ENCODE data around the gene XIRP2. TPM values are rescaled to one million over a fixed set of nuclear protein-coding genes. Genes with fewer than 3 reads are reported as not detected.
"Not testable (repeated sequence)": the region's sequence is repeated elsewhere in the genome, so short reads cannot be mapped to it uniquely, and the experiment has no call there.

Gene XIRP2
- total RNA-seq, 1 donor from 2014 or later, result 0.28 TPM

DNA sequence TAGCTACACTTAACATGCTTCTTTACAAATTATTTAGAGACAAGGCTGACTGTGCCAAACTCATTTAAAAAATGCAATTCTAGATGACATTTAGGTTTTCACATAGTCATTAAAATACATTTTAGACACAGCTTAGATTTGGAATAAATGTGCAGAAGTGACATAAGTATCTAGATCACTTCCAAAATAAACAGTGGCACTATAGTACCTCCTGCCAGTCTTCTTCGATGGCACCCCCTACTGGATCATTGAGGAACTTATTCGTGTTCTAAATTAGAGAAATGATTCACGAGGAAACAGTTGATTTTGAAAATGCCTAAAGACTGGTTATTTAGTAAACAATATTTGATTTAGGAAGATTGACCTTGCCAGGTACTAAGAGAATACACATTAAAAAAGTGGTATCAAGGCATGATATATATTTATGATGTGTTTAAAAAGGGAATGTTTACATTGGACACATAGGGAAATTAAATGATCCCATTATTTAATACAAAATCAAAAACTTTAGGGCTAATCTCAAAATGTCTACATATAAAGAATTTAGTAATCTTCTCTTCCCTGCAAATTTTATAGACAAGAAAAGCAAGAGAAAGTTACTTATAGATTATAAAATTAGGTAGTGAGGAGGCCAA lies 323.9 kb downstream of the XIRP2 start:
- no peak for ATAC-seq

DNA sequence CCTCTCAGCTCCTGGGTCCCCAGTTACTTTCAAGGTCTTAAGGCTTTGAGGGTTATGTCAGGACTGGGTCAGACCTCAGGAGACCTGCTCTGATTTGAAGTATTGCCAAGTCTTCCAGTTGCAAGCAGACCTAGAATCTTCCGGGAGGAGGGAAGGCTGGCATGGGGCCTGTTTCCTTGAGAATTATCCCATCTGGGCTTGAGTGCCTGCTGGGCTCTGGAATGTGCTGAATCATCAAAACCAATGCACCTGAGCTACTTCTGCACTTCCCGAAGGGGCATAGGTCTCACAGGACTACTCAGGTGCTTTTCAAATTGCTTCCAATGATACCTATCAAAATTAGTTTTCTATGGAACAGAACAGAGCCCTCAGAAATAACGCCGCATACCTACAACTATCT lies 327.3 kb downstream of the XIRP2 start:
- ATAC-seq, result no peak

DNA sequence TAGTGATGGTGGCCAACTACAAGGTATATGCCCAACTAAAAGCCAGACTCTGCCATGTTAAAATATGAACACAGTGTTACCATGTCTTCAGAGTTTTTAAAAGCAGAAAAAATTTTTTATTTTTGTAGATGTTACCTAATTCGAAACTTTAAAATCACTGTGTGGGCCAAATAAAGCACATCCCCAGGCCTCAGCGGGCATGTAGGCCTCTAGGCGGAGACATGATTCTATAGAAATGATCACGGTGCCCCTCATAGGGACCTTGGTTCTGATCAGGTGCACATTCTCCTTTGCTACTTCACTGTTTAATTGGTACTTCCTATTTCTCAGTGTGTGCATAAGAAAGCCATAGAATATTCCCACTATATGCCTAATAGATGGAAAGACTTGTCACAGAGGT lies 349.2 kb downstream of the XIRP2 start:
- no peak for ATAC-seq

DNA sequence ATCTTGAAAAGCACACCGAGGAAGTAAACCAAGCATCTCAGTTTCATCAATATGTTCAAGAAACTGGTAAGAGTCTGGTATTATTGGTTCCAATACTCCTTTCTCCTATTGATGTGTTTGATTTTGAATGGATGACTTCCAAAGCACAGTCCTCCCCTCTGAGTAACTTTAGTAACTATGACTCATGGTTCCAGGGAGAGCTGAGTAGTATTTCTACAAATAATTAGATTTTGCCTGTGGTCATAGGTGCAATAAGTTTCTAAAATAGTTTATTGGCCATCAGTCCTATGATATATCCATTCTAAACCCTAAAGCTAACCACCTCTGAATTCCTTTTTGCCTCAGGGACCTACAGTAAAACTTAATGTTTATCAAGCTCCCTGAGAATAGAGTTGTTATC lies 352.4 kb downstream of the XIRP2 start:
- ATAC-seq, result no peak

DNA sequence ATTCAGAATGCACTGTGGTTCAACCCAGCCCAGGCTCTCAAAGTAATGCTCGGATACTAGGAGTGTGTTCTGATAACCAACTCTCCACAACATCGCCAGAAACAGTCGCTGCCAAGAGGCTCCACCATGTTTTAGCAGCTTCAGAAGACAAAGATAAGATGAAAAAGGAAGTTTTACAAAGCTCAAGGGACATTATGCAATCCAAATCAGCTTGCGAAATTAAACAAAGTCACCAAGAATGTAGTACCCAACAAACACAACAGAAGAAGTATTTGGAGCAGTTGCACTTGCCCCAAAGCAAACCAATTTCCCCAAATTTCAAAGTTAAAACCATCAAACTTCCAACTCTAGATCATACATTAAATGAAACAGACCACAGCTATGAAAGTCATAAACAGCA lies 360.9 kb downstream of the XIRP2 start:
- no peak for ATAC-seq

DNA sequence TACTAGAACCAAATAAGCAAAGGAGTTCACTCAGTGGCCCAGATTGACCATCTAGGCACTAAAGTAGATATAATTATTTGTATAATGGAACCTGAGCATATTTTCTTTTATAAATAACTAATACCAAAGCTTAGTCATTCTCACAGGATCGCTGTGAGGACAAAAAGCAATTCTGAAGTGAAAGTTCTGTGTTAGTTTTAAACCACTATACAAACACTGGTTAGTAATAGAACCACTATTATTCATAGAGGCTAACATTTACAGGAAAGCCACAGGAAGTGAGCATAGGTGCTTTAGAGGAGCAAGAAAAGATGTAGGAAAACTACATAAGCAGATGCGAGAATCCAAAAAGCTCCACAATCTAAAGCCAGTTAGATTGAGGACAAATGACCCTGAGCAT lies 364.7 kb downstream of the XIRP2 start:
- ATAC-seq, result no peak

DNA sequence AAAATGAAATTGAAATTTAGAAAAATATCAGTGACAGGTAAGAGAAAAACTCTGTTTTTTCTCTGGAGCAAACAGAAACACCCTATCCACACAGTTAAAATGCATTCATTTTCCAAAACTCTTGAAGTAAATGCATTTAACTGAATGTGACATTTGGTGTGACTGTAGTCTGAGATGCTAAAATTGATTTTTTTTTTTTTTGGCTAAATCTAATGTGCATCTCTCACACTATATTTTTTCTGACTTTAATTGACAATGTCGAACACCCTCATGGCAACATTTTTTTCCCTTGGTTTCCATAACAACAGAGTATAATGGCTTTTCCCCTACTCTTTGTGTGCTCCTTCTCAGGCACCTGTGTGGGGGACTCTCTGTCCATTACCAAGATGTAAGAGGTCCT lies 366.4 kb downstream of the XIRP2 start:
- no peak for ATAC-seq

DNA sequence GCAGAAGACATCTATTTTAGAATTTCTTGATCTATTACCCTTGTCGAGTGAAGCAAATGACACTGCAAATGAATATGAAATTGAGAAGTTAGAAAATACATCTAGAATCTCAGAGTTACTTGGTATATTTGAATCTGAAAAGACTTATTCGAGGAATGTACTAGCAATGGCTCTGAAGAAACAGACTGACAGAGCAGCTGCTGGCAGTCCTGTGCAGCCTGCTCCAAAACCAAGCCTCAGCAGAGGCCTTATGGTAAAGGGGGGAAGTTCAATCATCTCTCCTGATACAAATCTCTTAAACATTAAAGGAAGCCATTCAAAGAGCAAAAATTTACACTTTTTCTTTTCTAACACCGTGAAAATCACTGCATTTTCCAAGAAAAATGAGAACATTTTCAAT lies 370.4 kb downstream of the XIRP2 start:
- ATAC-seq, result no peak

DNA sequence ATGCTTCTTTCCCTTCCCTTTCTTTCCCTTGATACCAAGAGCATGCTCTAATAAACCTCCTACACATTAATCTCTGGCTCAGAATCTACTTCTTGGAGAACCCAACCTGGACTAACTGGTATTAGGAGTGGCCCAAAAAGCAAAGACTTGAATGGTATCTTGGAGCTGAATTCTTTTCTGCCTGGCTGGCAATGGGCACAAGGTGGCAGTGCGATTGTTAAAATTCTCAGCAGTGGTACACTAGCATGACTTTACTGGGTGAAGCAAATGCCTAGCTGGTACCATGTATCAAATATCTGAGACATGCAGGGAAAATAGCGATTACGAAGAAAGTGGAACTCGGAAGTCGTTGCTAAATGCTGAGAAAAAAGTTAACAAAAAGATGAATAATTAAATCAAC lies 376.1 kb downstream of the XIRP2 start:
- no peak for ATAC-seq

DNA sequence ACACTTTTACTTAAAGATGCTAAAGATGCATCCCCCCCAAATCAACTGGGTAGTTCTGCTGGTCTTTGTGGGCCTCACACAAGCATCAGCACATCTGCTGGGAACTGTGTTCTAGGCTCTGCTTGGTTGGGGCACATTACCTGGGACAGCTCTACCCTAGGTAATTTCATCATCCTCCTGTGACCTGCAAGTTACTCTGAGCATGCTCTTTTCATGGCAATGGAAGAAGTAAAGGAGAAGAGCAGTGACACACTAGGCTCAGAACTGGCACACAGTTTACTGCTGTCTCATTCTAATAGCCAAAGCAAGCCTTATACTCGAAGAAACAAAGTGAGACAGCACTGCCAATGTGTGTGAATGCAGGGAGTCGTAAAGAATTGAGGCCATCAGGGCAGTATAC lies 376.7 kb downstream of the XIRP2 start:
- ATAC-seq, result no peak

DNA sequence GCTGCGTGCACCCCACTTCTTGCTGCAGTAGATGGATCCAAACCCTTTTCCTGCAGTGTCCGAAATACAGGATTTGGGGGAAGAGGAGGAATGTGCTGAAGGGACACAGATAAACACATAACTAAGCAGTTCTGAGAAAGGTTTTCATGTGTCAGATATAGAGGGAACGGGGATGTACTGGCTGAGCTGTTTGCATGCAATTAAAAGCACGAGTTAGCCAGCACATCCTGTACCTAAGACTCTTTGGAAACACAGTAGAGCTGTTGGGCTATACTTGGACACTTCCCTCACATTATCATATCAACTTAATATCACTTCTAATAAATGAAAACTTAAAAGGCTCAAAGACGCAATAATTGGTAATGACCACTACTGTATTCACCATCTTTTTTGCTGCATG lies 377.4 kb downstream of the XIRP2 start:
- no peak for ATAC-seq

DNA sequence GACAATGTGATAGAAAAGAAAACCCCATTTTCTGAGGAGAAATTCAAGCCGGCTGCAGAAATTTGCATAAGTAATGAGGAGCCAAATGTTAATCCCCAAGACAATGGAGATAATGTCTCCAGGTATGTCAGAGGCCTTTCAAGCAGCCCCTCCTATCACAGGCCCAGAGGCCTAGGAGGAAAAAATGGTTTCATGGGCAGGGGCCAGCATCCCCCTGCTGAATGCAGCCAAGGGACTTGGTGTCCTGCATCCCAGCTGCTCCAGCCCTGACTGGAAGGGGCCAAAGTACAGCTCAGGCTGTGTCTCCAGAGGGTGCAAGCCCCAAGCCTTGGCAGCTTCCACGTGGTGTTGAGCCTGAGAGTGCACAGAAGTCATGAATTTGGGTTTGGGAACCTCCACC lies 380.0 kb downstream of the XIRP2 start:
- ATAC-seq, result not testable (repeated sequence)

DNA sequence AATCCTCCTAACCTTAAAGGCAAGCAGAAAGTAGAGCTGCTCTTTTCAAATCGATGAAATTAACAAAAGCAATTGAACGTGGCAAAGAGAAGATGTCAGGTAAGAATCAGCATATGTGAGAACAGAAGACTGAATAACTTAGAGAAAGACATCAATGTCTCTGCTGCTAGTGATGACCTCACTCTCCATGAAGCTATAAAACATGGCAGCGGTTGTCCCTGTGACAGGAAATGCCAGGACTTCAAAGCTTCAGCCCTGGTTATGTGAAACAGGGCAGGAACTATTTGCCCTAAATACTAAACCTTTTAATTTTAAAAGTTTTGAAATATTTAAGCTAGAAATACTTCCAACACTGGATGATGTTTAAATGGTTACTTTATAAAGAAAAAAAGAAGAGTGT lies 383.7 kb downstream of the XIRP2 start:
- no peak for ATAC-seq

DNA sequence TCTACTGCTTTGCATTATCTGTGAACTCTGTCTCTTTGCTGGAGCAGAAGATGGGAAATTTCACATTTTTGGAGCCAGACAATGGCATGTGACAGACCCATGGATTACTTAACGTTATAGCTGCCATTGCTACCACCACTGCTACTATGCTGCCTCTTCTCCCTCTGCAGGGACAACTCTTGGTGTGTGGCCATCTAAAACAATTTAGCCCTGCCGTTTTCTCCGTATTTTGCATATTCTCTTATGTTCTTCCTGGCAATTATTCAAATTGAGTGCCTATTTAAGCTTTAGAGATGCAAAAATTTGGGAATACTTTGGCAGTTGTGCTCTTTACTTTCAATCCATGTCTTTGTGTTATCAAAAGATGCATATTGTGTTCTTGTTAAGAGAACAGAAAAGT lies 386.8 kb downstream of the XIRP2 start:
- no peak for ATAC-seq

DNA sequence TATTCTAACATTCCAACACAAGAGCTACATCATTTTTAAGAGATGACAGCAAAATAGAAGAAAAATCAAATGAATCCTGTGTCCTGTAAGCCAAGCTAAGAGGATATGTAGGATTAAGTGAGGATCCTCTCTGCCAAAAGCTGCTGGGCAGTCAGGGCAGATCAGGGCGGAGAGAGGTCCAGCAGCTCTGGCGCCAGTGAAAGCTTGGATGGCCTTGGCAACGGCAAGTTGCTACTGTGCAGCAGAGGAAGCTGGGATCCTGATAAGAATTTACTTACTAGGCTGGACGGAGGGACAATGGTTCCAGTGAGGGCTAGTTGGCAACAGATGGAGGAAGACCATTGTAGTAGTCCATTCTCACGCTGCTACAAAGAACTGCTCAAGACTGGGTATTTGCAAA lies 391.5 kb downstream of the XIRP2 start:
- no peak for ATAC-seq

DNA sequence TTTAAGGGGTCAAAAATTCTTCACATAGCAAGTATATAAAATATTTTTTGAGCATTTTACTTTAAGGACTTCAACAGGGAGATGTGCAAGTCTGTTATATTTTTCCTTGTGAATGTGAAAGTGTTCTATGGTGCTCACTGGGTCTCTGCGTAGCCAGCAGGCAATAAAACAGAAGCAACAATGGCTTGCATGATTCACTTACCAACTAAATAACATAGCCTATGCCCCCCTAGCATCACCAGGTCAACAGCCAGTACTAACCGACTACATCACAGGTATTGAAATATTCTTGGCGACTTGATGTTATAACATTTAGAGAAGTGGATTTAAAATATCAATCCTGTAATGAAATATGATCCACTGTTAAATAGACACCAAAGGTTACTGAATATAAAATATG lies 398.9 kb downstream of the XIRP2 start:
- ATAC-seq, result no peak

DNA sequence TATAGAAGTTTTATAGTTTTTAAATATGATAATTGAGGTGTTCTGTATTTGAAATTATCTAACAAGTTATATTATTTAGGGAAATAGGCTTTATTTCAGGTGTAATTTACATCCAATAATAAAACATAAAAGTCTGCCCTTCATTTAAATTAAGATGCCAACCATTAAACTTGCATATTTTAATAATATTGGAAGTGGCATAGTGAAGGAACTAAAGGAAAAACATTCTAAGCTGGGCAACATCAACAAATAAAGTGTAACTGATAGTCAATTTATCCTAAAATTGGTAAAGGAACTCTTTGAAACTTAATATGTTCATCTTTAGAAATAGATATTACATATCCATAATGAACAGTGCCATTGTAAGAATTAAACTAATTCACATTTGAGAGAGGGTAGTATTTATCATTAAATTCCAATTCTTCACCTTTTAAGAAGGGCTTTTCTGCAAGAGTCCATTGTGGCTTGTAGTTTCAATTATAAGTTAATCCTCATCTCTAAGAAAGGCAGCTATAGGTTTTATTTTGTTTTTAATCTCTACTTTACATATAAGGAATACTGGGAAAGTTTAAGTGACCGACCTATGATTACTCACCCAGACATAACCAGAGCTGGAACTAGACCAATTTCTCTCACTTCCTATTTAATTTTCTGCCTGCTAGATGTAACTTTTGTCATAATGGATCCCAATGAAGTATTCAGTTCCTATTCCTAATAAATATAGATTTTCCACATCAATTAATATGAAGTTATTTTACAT lies 401.6 kb downstream of the XIRP2 start:
- ATAC-seq, result no peak

DNA sequence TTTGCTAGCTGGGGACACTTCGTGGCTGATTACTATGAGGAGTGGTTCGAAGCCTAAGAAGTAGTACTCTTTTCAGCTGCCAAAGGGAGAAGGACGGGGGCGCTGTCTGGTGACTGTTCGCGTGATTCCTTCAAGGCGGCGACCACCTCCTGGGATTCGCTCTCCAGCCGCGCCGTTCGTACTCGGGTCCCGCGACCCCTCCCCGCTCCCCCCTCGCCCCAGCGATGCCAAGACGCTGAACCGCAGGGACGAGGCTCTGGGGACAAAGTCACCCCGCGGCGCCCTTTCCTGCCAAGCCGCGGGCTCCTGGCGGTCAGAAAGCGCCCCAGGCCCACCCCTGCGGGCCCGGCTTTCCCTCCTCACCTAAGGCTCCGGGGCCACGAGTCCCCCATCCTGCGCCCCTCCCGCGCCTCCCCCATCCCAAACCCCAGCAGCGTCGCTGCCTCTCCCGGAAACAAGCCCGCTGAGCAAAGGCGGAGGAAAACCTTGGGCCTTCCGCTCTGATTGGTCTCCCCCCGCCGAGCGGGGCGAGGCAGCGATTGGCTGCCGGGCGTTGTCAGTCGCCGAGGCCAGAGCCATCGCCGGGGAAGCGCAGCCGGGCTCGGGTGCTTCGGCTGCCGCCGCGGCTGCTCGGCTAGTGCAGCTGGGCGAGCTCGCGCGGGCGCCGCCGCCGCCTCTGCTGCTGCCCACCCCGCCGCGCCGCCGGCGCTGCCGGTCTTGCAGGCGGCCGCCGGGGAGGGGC lies 404.3 kb downstream of the XIRP2 start, which contains the start of gene B3GALT1:
Gene B3GALT1, plus strand, starts transcription at position 572 of the 742 bp plus-strand sequence.
- peak; percentile 97 for ATAC-seq

DNA sequence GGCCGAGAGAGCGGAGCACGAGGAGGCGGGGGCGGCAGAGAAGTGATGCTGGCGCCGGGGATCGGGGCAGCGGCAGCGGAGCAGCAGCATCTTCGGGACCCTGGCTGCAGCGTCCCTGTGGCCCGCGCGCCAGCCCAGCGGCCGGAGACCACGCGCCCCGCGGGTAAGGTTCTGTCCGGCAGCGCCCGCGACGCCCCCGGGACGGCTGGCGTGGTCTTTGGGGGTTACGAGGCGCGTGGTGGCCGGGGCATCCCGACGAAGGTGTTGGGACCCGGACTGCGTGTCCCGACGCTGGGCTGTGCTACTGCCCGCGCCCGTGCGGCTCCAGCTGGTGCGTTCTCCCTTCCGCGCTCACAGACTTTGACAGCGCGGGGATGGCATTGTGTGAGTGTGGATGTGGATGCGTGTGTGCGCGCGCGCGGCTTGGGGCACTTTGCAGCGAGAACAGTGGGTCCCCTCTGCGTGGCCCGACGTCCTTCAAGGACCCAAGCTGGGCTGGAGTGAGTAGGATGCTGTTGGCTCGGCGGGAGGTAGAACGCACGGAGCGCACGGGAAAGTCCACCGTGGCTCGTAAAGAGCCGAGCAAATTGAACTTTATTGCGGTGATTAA lies 405.0 kb downstream of the XIRP2 start:
- ATAC-seq, result no peak

DNA sequence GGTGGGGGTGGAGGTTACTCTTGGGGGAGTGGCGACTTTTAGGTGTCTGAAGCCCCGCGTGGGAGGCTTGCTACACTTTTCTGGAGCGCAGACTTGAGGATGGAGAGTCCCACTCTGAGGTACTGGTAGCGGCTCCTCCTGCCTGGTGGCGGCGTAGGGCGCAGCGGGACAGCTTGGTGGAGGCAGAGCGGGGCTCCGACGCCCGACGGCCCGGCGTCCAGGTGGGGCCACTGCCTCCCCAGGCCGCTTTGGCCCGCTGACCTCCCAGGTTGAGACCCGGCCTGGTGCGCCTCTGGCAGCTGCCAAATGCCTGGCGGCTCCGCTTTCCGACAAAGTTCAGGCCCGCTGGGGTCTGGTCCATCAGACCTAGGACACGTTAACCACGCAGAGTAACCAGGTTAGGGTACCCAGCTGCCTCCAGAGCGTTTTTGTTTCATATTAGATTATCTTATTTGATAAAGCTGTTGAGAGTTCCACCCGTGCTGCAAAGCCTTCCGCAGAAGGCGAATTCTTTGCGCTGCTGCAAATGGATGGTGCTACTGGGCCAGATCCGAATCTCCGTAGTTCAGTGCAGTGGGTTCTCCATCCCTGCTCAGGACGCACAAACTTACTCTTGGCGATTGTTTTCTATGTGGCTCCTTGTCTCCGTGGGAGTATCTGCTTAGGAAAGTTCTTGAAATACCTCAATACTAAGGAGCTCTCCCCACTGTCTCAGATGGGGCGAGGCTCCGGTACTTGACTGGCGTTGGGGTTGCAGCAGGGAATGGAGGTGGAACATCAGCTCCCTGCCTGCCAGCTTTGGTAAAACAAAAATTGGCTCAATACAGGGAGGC lies 405.9 kb downstream of the XIRP2 start:
- ATAC-seq, result peak; percentile 26

DNA sequence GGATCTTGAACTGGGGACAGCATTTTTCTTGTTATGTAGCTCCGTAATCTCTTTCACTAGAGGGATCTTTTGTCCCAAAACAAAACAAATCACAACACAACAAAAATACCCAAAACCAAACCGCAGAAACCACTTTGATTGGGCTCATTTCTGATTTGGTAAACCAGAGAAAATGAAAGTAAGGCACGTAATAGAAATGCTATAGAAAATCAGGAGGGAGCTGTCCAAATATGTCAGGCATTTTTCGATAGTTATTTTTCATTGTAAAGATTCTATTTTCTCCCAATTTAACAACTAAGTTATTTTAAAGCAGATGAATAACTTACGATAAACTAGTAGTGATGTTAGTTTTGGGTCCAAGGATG lies 406.5 kb downstream of the XIRP2 start:
- ATAC-seq, result no peak

DNA sequence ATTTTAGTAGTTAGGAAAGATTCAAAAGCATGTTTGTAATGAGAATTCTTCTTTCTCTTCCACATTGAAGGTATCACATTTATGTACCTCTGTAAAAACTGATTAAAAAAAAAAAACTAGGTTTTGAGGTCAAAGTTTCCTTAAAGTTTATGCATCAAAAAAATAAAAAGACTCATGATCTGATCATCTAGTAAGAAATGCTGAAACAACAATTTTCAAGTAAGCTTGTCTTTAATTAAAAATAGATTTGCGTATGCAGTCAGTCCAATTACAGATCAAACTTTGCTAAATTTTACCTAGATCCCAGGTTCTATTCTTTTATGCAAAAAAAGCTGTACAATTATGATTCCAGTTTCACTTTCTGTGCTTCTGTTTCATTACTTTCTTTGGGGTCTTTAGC lies 409.0 kb downstream of the XIRP2 start:
- ATAC-seq, result no peak

DNA sequence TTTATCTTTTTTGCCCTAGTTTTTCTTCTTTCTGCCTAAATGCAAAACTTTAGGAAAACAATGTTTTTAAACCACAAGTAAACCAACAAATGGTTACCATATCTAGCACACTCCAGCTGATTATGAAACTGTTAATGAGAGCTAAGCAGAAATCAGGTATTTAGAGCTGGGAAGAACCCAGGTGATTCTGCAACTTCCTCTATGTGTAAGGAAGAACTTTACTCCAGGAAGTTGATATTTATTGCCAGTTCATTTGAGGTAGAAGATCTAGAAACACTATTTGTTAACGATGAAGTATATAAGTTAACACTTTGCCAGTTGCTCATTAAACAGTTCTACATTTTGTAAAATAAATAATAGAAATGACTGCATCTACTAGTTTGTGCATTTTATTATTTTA lies 409.7 kb downstream of the XIRP2 start:
- ATAC-seq, result no peak

All from esophagus mucosa (tissue), 1 donor.